Osteoblast (primary cell): ENCODE measurements around the gene RPL31. TPM values are rescaled to one million over a fixed set of nuclear protein-coding genes. Genes with fewer than 3 reads are reported as not detected.

ENCODE experiments used
- DNase-seq: peaks from one replicate; pipeline ENCODE4 v3.0.0; 2011; ENCODE audit warnings: low spot score, mixed read lengths; ENCODE audit not compliant: insufficient read length; ENCODE audit errors: missing footprints
- H2AFZ ChIP-seq: 2 replicates; pipeline ENCODE4 v1.6.0; 2011; ENCODE audit warnings: mild to moderate bottlenecking, low read length
- H3K27ac ChIP-seq: 2 replicates; pipeline ENCODE4 v1.5.1; 2011; ENCODE audit warnings: mild to moderate bottlenecking, low read depth, low read length, moderate library complexity
- H3K27me3 ChIP-seq: 2 replicates; pipeline ENCODE4 v1.6.0; 2012; ENCODE audit warnings: mild to moderate bottlenecking, control low read depth, inconsistent platforms, low read length, moderate library complexity; ENCODE audit not compliant: insufficient read depth
- H3K36me3 ChIP-seq: 2 replicates; pipeline ENCODE4 v1.5.1; 2011; ENCODE audit warnings: mild to moderate bottlenecking, low read length, control low read depth, moderate library complexity; ENCODE audit not compliant: insufficient read depth
- H3K4me1 ChIP-seq: 2 replicates; pipeline ENCODE4 v1.5.1; 2011; ENCODE audit warnings: mild to moderate bottlenecking, low read length, control low read depth, moderate library complexity; ENCODE audit not compliant: insufficient read depth
- H3K4me2 ChIP-seq: 2 replicates; pipeline ENCODE4 v1.6.0; 2011; ENCODE audit warnings: mild to moderate bottlenecking, low read length; ENCODE audit not compliant: insufficient read depth
- H3K4me3 ChIP-seq: fragments of 200-600 bp; sonication (generic); 3 replicates; pipeline ENCODE4 v1.5.1; 2012; ENCODE audit warnings: mild to moderate bottlenecking, low read length, inconsistent platforms; ENCODE audit not compliant: insufficient read depth
- H3K79me2 ChIP-seq: 2 replicates; pipeline ENCODE4 v1.6.0; 2012; ENCODE audit warnings: mild to moderate bottlenecking, low read length, control low read depth, inconsistent platforms; ENCODE audit not compliant: insufficient read depth
- H3K9me3 ChIP-seq: 2 replicates; pipeline ENCODE4 v1.5.1; 2011; ENCODE audit warnings: low read depth, low read length, control low read depth
- H4K20me1 ChIP-seq: 2 replicates; pipeline ENCODE4 v1.6.0; 2012; ENCODE audit warnings: mild to moderate bottlenecking, low read length, control low read depth; ENCODE audit not compliant: insufficient read depth
- CTCF ChIP-seq: IDR thresholded peaks from 2 replicates; pipeline ENCODE4 v1.5.1; 2011; ENCODE audit warnings: mild to moderate bottlenecking, low read depth, low read length, moderate library complexity; ENCODE audit errors: extremely low read depth
- total RNA-seq: library from RNA; depleted of rRNA; stranded (reverse); fragments of >200 nt; gene quantifications from 2 replicates; pipeline ENCODE4 v1.2.3, GENCODE V29; 2012

Gene RPL31
- total RNA-seq, 1 donor, result 760 TPM

GRCh38 chr2:100990166-100990565 is 11.9 kb upstream of the RPL31 start:
- H3K4me3 ChIP-seq, result no peak overlapping the region
- H3K9me3 ChIP-seq, result no peaks in the 10 kb centered on the region
- H3K79me2 ChIP-seq, result no peaks in the 10 kb centered on the region
- no peak for DNase-seq
- no peaks in the 10 kb centered on the region for H4K20me1 ChIP-seq
- H3K4me1 ChIP-seq, result no peaks in the 10 kb centered on the region
- no peak overlapping the region for H3K27ac ChIP-seq
- no peak overlapping the region for H2AFZ ChIP-seq
- H3K27me3 ChIP-seq, result no peaks in the 10 kb centered on the region
- H3K36me3 ChIP-seq, result no peaks in the 10 kb centered on the region
- no peak for TF ChIP-seq CTCF
- H3K4me2 ChIP-seq, result no peak overlapping the region

DNA sequence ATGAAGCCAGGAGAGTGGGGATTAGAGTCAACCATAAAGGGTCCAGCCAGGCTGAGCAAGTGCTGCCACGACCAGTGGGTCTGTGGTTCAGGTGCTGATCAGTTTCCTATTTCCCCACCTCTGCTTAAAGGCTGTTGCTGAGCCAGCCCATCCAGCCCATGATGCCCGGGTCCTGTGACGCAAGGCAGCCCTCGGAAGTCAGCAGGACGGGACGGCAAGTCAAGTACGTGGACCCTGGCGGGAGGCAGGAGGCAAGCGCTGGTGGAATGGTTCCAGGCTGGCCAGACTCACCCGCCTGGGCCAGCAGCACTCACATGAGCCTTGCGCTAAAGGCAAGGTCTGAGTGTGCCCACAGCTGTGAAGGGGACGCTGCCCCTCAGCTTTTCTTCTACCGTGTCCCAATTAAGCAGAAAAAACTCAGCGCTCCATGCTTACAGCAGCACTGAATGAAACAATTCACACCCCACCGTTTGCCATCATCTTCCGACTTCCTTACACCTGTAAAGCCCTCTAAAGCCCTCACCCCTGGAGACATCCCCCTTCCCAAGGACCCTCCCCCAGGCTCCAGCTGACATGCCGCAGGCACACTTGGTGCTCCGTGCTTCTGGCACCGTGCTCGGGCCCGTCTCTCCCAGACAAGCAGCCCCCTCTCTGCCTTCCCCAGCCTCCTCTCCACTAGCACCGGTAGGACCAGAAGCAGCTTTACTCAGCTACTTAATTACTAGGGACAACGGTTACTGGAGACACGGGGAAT is 11.3 kb upstream of the RPL31 start:
- Histone ChIP-seq H3K4me2 (no peak overlapping the region), H4K20me1 (no peaks in the 10 kb centered on the region)

DNA sequence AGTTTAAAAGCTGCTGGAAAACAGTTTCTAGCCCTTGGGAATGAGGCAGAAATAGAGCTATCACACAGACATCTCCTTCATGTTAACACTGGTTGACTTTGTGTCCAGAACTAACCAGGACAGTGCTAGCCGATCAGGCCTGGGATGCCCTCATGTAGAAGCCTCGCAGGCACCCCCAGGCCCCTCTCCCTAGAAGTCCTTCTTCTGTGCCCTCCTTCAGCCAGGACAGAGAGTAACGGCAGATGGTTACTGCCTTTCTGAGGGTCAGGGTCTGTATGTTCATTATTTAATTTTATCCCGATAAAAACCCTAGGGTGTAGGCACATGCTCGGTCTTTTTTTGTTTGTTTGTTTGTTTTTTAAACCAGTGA is 10.7 kb upstream of the RPL31 start:
- no peaks in the 10 kb centered on the region for H3K36me3 ChIP-seq
- H3K9me3 ChIP-seq, result no peaks in the 10 kb centered on the region
- no peaks in the 10 kb centered on the region for H3K4me1 ChIP-seq
- H4K20me1 ChIP-seq, result no peaks in the 10 kb centered on the region
- TF ChIP-seq CTCF, result no peak
- H3K79me2 ChIP-seq, result no peaks in the 10 kb centered on the region
- no peak overlapping the region for H3K27ac ChIP-seq
- no peak overlapping the region for H3K4me2 ChIP-seq
- DNase-seq, result peak; percentile 55
- H3K27me3 ChIP-seq, result no peaks in the 10 kb centered on the region
- H2AFZ ChIP-seq, result no peak overlapping the region
- H3K4me3 ChIP-seq, result no peak overlapping the region

More for the DNA sequence above, 11.3 kb upstream of the RPL31 start:
- no peak overlapping the region for H2AFZ ChIP-seq
- no peaks in the 10 kb centered on the region for H3K79me2 ChIP-seq
- H3K36me3 ChIP-seq, result no peaks in the 10 kb centered on the region
- no peak overlapping the region for H3K4me3 ChIP-seq
- H3K27ac ChIP-seq, result no peak overlapping the region
- TF ChIP-seq CTCF, result no peak
- H3K4me1 ChIP-seq, result no peaks in the 10 kb centered on the region
- no peaks in the 10 kb centered on the region for H3K27me3 ChIP-seq
- H3K9me3 ChIP-seq, result no peaks in the 10 kb centered on the region
- DNase-seq, result no peak

- no peaks in the 10 kb centered on the region for H3K27me3 ChIP-seq
- H3K4me3 ChIP-seq, result no peak overlapping the region
- no peak for DNase-seq
- H3K79me2 ChIP-seq, result no peaks in the 10 kb centered on the region
- H3K27ac ChIP-seq, result no peak overlapping the region
- no peaks in the 10 kb centered on the region for H3K9me3 ChIP-seq
- no peak overlapping the region for H2AFZ ChIP-seq
- no peaks in the 10 kb centered on the region for H3K4me1 ChIP-seq
- no peaks in the 10 kb centered on the region for H4K20me1 ChIP-seq
- no peak for TF ChIP-seq CTCF
- H3K4me2 ChIP-seq, result no peak overlapping the region
- H3K36me3 ChIP-seq, result no peaks in the 10 kb centered on the region
Measured at GRCh38 chr2:100992262-100992661, 9.8 kb upstream of the RPL31 start.
